Nucleus accumbens (tissue), 56 donors: Measurements from ENCODE around the gene GPHA2.

Experiments used
- DNase-seq, 56 donors: peaks; one replicate each; lab custom pipeline; 2025; lab: John Stamatoyannopoulos, UW

GPHA2 gene

GRCh38 chr11:64892838-64893193, 42.9 kb downstream of the GPHA2 start:
- no peak for DNase-seq

- no peak for DNase-seq
Measured at GRCh38 chr11:64892411-64892831, 43.3 kb downstream of the GPHA2 start.

DNA sequence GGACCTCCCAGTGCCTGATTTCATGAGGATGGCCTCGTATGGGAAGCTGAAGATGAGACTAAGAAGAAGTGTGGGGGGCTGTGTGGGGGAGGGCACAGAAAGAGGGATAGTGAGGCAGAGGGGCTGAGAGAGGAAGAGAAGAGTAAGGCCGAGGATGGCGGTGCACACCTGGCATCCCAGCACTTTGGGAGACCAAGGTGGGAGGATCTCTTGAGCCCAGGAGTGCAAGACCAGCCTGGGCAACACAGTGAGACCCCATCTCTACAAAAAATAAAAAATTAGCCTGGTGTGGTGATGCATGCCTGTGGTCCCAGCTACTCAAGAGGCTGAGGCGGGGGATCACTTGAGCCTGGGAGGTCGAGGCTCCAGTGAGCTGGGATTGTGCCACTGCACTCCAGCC, 43.8 kb downstream of the GPHA2 start:
- DNase-seq = no peak

GRCh38 chr11:64891215-64891848, 44.4 kb downstream of the GPHA2 start:
- no peak for DNase-seq

GRCh38 chr11:64890522-64890939, 45.2 kb downstream of the GPHA2 start:
- DNase-seq = no peak

GRCh38 chr11:64888729-64889511, 46.8 kb downstream of the GPHA2 start:
- no peak for DNase-seq

- no peak for DNase-seq
Measured at GRCh38 chr11:64888406-64888728, 47.3 kb downstream of the GPHA2 start.

GRCh38 chr11:64887757-64888405, 47.8 kb downstream of the GPHA2 start:
- peak in 48 of 56 donors; percentile 21 to 87 (median 62) for DNase-seq

DNA sequence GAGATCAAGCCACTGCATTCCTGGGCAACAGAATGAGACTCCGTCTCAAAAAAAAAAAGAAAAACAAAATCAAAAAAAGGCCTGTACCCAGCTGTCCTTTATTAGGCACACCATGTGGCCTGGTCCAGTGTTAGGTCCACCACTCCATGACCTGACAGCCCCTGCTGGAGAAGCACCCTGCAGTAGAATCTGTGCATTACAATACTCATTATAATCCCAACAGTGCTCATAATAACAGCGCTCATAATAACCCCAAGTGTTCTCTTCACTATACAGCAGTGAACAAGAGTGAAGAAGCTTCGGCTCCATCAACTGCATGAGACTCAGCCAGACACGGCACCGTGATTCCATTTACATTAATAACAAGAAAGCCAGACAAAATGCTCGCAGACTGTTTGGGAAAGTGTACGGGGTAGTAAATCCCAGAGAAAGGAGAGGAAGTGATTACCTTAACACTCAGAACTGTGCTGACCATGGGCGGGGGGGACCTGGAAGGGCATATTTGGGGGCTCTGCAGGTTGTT, 48.4 kb downstream of the GPHA2 start:
- no peak for DNase-seq

DNA sequence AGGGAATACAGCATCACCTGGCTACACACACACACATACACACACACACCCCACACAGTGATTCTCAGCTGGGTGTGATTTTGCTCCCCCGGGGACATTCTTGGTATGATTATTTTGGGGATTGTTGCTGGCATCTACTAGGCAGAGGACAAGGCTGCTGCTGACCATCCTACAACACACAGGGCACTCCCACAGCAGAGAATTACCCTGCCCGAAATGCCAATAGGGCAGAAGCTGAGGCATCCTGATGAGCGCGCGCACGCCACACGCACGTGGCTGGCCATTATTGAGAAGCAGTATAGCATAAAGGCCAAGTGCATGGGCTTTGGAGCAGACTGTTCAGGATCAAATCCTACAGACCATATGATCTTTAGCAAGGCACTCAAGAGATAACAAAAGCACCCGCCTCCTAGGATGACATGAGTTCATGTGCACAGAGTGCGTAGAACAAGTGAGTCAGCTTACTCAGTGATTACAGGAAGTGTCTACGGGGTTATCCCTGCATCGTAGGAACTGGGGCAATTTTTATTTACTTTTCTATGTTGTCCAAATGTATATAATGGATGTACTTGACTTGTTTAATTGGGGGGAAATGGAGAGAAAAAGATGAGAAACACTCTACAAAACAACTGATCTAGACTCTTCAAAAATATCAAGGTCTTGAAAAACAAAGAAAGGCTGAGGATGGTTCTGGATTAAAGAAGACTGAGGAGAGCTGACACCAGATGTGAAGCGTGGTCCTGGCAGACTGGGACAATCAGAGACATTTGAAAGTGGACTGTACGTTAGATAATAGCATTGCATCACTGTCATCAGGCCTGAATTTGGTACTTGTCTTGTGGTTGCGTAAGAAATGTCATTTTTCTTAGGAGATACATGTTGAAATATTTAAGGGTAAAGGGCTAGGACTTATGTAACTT, 50.1 kb downstream of the GPHA2 start:
- no peak for DNase-seq
